ENCODE measurements around the gene ATF2. TPM values are rescaled to one million over a fixed set of nuclear protein-coding genes. Genes with fewer than 3 reads are reported as not detected.
A peak's percentile ranks its signal among the peaks of the same experiment; 100 is the strongest.

Gene ATF2
- total and polyA plus RNA-seq, 2 donors: 32.1 to 42.4 TPM

GRCh38 chr2:175080479-175080878 is 87.5 kb downstream of the ATF2 start:
- Histone ChIP-seq H3K9me3 (ENCODE audit: control insufficient read depth in 2 of 2, insufficient read depth in 1 of 2, low read length in 1 of 2) (no peaks in the 10 kb centered on the region), H3K27ac (ENCODE audit: low read depth in 1 of 2, low read length in 1 of 2) (no peak overlapping the region), H3K36me3 (ENCODE audit: control insufficient read depth in 2 of 2, insufficient read depth in 2 of 2, low read length in 1 of 2) (peaks cover 6 to 33% of the 10 kb centered on the region in 2 donors), H3K4me1 (ENCODE audit: control insufficient read depth in 2 of 2, insufficient read depth in 2 of 2, low read length in 2 of 2) (no peaks in the 10 kb centered on the region), H3K4me3 (ENCODE audit: low read length in 2 of 2) (no peak overlapping the region), H3K27me3 (ENCODE audit: control insufficient read depth in 2 of 2, insufficient read depth in 1 of 2, low read length in 1 of 2) (no peaks in the 10 kb centered on the region)
- WGBS: 98% methylated on average over 3 of the region's 3 CpGs
- DNase-seq (ENCODE audit: low read depth in 6 of 9, low spot score in 9 of 9): no peak

- no peak for DNase-seq (ENCODE audit: low read depth in 6 of 9, low spot score in 9 of 9)
- no peaks in the 10 kb centered on the region for H3K9me3 ChIP-seq (ENCODE audit: control insufficient read depth in 2 of 2, insufficient read depth in 1 of 2, low read length in 1 of 2)
- H3K27ac ChIP-seq (ENCODE audit: low read depth in 1 of 2, low read length in 1 of 2): no peak overlapping the region
- H3K4me3 ChIP-seq (ENCODE audit: low read length in 2 of 2): no peak overlapping the region
- 98% methylated on average over 1 of the region's 1 CpG for WGBS
- peaks cover 6 to 35% of the 10 kb centered on the region in 2 donors for H3K36me3 ChIP-seq (ENCODE audit: control insufficient read depth in 2 of 2, insufficient read depth in 2 of 2, low read length in 1 of 2)
- no peaks in the 10 kb centered on the region for H3K4me1 ChIP-seq (ENCODE audit: control insufficient read depth in 2 of 2, insufficient read depth in 2 of 2, low read length in 2 of 2)
- H3K27me3 ChIP-seq (ENCODE audit: control insufficient read depth in 2 of 2, insufficient read depth in 1 of 2, low read length in 1 of 2): no peaks in the 10 kb centered on the region
Measured at GRCh38 chr2:175076272-175076671, 91.7 kb downstream of the ATF2 start.

- no peak overlapping the region for H3K4me3 ChIP-seq (ENCODE audit: low read length in 2 of 2)
- peaks cover 3 to 28% of the 10 kb centered on the region in 2 donors for H3K36me3 ChIP-seq (ENCODE audit: control insufficient read depth in 2 of 2, insufficient read depth in 2 of 2, low read length in 1 of 2)
- WGBS: 97% methylated on average over 6 of the region's 6 CpGs
Measured at GRCh38 chr2:175074478-175074877, 93.5 kb downstream of the ATF2 start.

GRCh38 chr2:175068534-175068933 is 99.5 kb downstream of the ATF2 start:
- 99% methylated on average over 1 of the region's 1 CpG for WGBS
- DNase-seq (ENCODE audit: low read depth in 6 of 9, low spot score in 9 of 9): no peak
- Histone ChIP-seq H3K4me3 (ENCODE audit: low read length in 2 of 2) (no peak overlapping the region), H3K36me3 (ENCODE audit: control insufficient read depth in 2 of 2, insufficient read depth in 2 of 2, low read length in 1 of 2) (peaks cover 0 to 10% of the 10 kb centered on the region in 2 donors), H3K4me1 (ENCODE audit: control insufficient read depth in 2 of 2, insufficient read depth in 2 of 2, low read length in 2 of 2) (no peaks in the 10 kb centered on the region), H3K27me3 (ENCODE audit: control insufficient read depth in 2 of 2, insufficient read depth in 1 of 2, low read length in 1 of 2) (no peaks in the 10 kb centered on the region), H3K27ac (ENCODE audit: low read depth in 1 of 2, low read length in 1 of 2) (no peak overlapping the region), H3K9me3 (ENCODE audit: control insufficient read depth in 2 of 2, insufficient read depth in 1 of 2, low read length in 1 of 2) (no peaks in the 10 kb centered on the region)

More at GRCh38 chr2:175074478-175074877, 93.5 kb downstream of the ATF2 start:
- Histone ChIP-seq H3K9me3 (ENCODE audit: control insufficient read depth in 2 of 2, insufficient read depth in 1 of 2, low read length in 1 of 2) (no peaks in the 10 kb centered on the region), H3K27ac (ENCODE audit: low read depth in 1 of 2, low read length in 1 of 2) (no peak overlapping the region), H3K27me3 (ENCODE audit: control insufficient read depth in 2 of 2, insufficient read depth in 1 of 2, low read length in 1 of 2) (no peaks in the 10 kb centered on the region), H3K4me1 (ENCODE audit: control insufficient read depth in 2 of 2, insufficient read depth in 2 of 2, low read length in 2 of 2) (no peaks in the 10 kb centered on the region)
- DNase-seq (ENCODE audit: low read depth in 6 of 9, low spot score in 9 of 9): no peak

- no peak for DNase-seq (ENCODE audit: low read depth in 6 of 9, low spot score in 9 of 9)
- H3K36me3 ChIP-seq (ENCODE audit: control insufficient read depth in 2 of 2, insufficient read depth in 2 of 2, low read length in 1 of 2): peaks cover 0 to 11% of the 10 kb centered on the region in 2 donors
- H3K27ac ChIP-seq (ENCODE audit: low read depth in 1 of 2, low read length in 1 of 2): no peak overlapping the region
- no peak overlapping the region for H3K4me3 ChIP-seq (ENCODE audit: low read length in 2 of 2)
- no peaks in the 10 kb centered on the region for H3K9me3 ChIP-seq (ENCODE audit: control insufficient read depth in 2 of 2, insufficient read depth in 1 of 2, low read length in 1 of 2)
- 94% methylated on average over 4 of the region's 4 CpGs for WGBS
- no peaks in the 10 kb centered on the region for H3K27me3 ChIP-seq (ENCODE audit: control insufficient read depth in 2 of 2, insufficient read depth in 1 of 2, low read length in 1 of 2)
- peaks cover 0 to 3% of the 10 kb centered on the region in 2 donors for H3K4me1 ChIP-seq (ENCODE audit: control insufficient read depth in 2 of 2, insufficient read depth in 2 of 2, low read length in 2 of 2)
Measured at GRCh38 chr2:175066411-175066810, 101.6 kb downstream of the ATF2 start.

GRCh38 chr2:175064797-175065196 is 103.2 kb downstream of the ATF2 start:
- no peaks in the 10 kb centered on the region for H3K9me3 ChIP-seq (ENCODE audit: control insufficient read depth in 2 of 2, insufficient read depth in 1 of 2, low read length in 1 of 2)
- no peaks in the 10 kb centered on the region for H3K27me3 ChIP-seq (ENCODE audit: control insufficient read depth in 2 of 2, insufficient read depth in 1 of 2, low read length in 1 of 2)
- peaks cover 0 to 3% of the 10 kb centered on the region in 2 donors for H3K4me1 ChIP-seq (ENCODE audit: control insufficient read depth in 2 of 2, insufficient read depth in 2 of 2, low read length in 2 of 2)
- no peak overlapping the region for H3K27ac ChIP-seq (ENCODE audit: low read depth in 1 of 2, low read length in 1 of 2)
- WGBS: over 99% methylated on average over 5 of the region's 5 CpGs
- H3K36me3 ChIP-seq (ENCODE audit: control insufficient read depth in 2 of 2, insufficient read depth in 2 of 2, low read length in 1 of 2): peaks cover 0 to 6% of the 10 kb centered on the region in 2 donors
- H3K4me3 ChIP-seq (ENCODE audit: low read length in 2 of 2): no peak overlapping the region
- DNase-seq (ENCODE audit: low read depth in 6 of 9, low spot score in 9 of 9): no peak

- Histone ChIP-seq H3K9me3 (ENCODE audit: control insufficient read depth in 2 of 2, insufficient read depth in 1 of 2, low read length in 1 of 2) (no peaks in the 10 kb centered on the region), H3K27ac (ENCODE audit: low read depth in 1 of 2, low read length in 1 of 2) (no peak overlapping the region), H3K4me1 (ENCODE audit: control insufficient read depth in 2 of 2, insufficient read depth in 2 of 2, low read length in 2 of 2) (peaks cover 0 to 3% of the 10 kb centered on the region in 2 donors), H3K36me3 (ENCODE audit: control insufficient read depth in 2 of 2, insufficient read depth in 2 of 2, low read length in 1 of 2) (peaks cover 0 to 6% of the 10 kb centered on the region in 2 donors), H3K4me3 (ENCODE audit: low read length in 2 of 2) (no peak overlapping the region), H3K27me3 (ENCODE audit: control insufficient read depth in 2 of 2, insufficient read depth in 1 of 2, low read length in 1 of 2) (no peaks in the 10 kb centered on the region)
- no peak for DNase-seq (ENCODE audit: low read depth in 6 of 9, low spot score in 9 of 9)
- WGBS: 99% methylated on average over 2 of the region's 2 CpGs
Measured at GRCh38 chr2:175063741-175064140, 104.3 kb downstream of the ATF2 start.

- WGBS: 97% methylated on average over 10 of the region's 10 CpGs
- Histone ChIP-seq H3K4me3 (ENCODE audit: low read length in 2 of 2) (no peak overlapping the region), H3K9me3 (ENCODE audit: control insufficient read depth in 2 of 2, insufficient read depth in 1 of 2, low read length in 1 of 2) (no peaks in the 10 kb centered on the region), H3K27me3 (ENCODE audit: control insufficient read depth in 2 of 2, insufficient read depth in 1 of 2, low read length in 1 of 2) (no peaks in the 10 kb centered on the region), H3K27ac (ENCODE audit: low read depth in 1 of 2, low read length in 1 of 2) (no peak overlapping the region), H3K36me3 (ENCODE audit: control insufficient read depth in 2 of 2, insufficient read depth in 2 of 2, low read length in 1 of 2) (peaks cover 0 to 6% of the 10 kb centered on the region in 2 donors), H3K4me1 (ENCODE audit: control insufficient read depth in 2 of 2, insufficient read depth in 2 of 2, low read length in 2 of 2) (peaks cover 0 to 3% of the 10 kb centered on the region in 2 donors)
- DNase-seq (ENCODE audit: low read depth in 6 of 9, low spot score in 9 of 9): peak in 2 of 9 donors; percentile 2 to 7
Measured at GRCh38 chr2:175062787-175063585, 105.0 kb downstream of the ATF2 start.

GRCh38 chr2:175057078-175057685 is 110.8 kb downstream of the ATF2 start:
- H3K4me3 ChIP-seq (ENCODE audit: low read length in 2 of 2): no peak overlapping the region
- H3K36me3 ChIP-seq (ENCODE audit: control insufficient read depth in 2 of 2, insufficient read depth in 2 of 2, low read length in 1 of 2): peaks cover 0 to 3% of the 10 kb centered on the region in 2 donors
- H3K27me3 ChIP-seq (ENCODE audit: control insufficient read depth in 2 of 2, insufficient read depth in 1 of 2, low read length in 1 of 2): no peaks in the 10 kb centered on the region
- no peak overlapping the region for H3K27ac ChIP-seq (ENCODE audit: low read depth in 1 of 2, low read length in 1 of 2)
- H3K4me1 ChIP-seq (ENCODE audit: control insufficient read depth in 2 of 2, insufficient read depth in 2 of 2, low read length in 2 of 2): no peaks in the 10 kb centered on the region
- 98% methylated on average over 5 of the region's 5 CpGs for WGBS
- no peak for DNase-seq (ENCODE audit: low read depth in 6 of 9, low spot score in 9 of 9)
- no peaks in the 10 kb centered on the region for H3K9me3 ChIP-seq (ENCODE audit: control insufficient read depth in 2 of 2, insufficient read depth in 1 of 2, low read length in 1 of 2)

Measured in thymus (tissue), 11 donors.